ENCODE data around the gene ANGPTL4.

ANGPTL4 gene

DNA sequence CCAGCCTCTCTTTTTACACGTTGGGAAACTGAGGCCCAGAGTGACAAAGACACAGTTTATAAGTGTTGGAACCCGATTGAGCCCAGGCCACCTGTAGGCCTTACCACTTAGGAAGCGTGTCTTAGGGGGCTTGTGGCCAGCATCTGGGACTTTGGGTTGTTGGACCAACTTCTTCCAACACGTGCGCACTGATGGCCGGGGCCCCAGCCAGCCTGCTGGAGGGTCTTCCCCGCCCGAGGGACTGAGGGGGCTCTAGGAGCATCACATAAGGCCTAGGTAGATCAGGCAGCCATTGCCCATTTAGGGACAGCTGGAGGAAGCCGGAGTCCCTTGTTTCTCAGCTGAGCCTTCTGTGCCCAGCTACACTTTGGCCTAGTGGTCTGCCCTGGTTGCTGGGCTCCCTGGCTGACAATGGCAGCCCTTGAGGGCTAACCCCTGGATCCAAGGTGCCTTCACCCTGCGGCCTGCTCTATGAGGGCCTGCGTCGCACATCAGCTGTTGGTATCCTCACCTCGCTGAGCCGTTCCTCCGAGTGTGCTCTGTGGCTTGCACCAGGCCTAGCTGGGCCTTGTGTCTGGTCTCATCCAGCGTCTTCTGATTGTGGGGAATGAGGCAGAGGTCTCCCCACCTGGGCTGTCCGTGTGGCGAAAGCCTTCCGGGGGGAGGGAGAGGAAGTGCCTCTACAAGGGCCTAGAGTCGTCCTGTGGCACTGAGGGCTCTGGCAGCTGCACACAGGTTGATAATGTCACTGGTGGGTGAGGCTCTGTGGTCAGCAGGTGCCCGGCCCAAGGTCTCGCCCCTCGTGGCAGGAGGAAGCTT, 27.5 kb downstream of the ANGPTL4 start:
- no peaks in the 10 kb centered on the region for H3K27me3 ChIP-seq (ENCODE audit: insufficient read depth, poor library complexity, severe bottlenecking)
- TF ChIP-seq REST (IDR thresholded peaks at IDR 0.05; ENCODE audit: insufficient replicate concordance, low read depth) (no peak), POLR2AphosphoS5 (IDR thresholded peaks at IDR 0.05; ENCODE audit: low read depth) (no peak), GABPA (IDR thresholded peaks at IDR 0.05; ENCODE audit: low read depth) (no peak), SPI1 (IDR thresholded peaks at IDR 0.05; ENCODE audit: borderline replicate concordance, low read depth) (peak; percentile 85)
- TF ChIP-seq, protein P1, sequence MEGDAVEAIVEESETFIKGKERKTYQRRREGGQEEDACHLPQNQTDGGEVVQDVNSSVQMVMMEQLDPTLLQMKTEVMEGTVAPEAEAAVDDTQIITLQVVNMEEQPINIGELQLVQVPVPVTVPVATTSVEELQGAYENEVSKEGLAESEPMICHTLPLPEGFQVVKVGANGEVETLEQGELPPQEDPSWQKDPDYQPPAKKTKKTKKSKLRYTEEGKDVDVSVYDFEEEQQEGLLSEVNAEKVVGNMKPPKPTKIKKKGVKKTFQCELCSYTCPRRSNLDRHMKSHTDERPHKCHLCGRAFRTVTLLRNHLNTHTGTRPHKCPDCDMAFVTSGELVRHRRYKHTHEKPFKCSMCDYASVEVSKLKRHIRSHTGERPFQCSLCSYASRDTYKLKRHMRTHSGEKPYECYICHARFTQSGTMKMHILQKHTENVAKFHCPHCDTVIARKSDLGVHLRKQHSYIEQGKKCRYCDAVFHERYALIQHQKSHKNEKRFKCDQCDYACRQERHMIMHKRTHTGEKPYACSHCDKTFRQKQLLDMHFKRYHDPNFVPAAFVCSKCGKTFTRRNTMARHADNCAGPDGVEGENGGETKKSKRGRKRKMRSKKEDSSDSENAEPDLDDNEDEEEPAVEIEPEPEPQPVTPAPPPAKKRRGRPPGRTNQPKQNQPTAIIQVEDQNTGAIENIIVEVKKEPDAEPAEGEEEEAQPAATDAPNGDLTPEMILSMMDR (IDR thresholded peaks at IDR 0.05; ENCODE audit: insufficient read depth, low read length): no peak
- DNase-seq (ENCODE audit: low read depth in 1 of 2, low spot score in 1 of 2): peak in 1 of 2 experiments; percentile 66
- peak overlapping the region; percentile 1 for H3K27ac ChIP-seq (replicated peaks)
- no peak overlapping the region for H3K4me3 ChIP-seq (replicated peaks; ENCODE audit: insufficient read depth, low read length)

DNA sequence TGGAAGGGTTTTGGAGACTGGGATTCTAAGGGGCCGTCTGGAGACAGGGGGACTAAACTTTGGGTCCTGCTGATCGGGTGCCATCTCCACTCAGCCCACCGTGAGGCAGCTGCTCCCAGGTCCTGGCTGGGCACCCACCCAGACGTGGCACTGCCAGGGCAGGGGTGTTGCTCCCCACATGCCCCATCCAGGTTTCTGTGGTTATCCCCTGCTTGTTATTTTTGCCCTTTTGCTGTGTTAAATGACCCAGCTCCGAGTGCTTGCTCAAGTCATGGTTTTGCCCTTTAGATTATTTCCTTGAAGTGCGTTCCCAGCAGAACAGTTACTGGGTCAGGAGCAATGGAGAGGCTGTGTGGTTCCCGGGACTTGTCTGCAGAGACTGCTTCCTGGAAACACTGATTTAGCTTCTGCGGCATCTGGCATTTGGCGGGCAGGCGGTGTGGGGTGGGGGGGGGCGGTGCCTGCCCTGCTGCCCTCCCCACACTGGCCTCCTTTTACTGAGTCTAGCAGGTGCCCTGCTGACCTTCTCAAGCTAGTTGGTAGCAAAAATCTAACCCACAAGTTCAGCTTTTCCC, 28.1 kb downstream of the ANGPTL4 start:
- Histone ChIP-seq H3K27me3 (ENCODE audit: insufficient read depth, poor library complexity, severe bottlenecking) (no peaks in the 10 kb centered on the region), H3K27ac (replicated peaks) (no peak overlapping the region), H3K4me3 (replicated peaks; ENCODE audit: insufficient read depth, low read length) (no peak overlapping the region)
- TF ChIP-seq GABPA (IDR thresholded peaks at IDR 0.05; ENCODE audit: low read depth) (no peak), REST (IDR thresholded peaks at IDR 0.05; ENCODE audit: insufficient replicate concordance, low read depth) (no peak), SPI1 (IDR thresholded peaks at IDR 0.05; ENCODE audit: borderline replicate concordance, low read depth) (no peak), POLR2AphosphoS5 (IDR thresholded peaks at IDR 0.05; ENCODE audit: low read depth) (no peak)
- TF ChIP-seq, protein P1 (IDR thresholded peaks at IDR 0.05; ENCODE audit: insufficient read depth, low read length): no peak
- DNase-seq (ENCODE audit: low read depth in 1 of 2, low spot score in 1 of 2): no peak

DNA sequence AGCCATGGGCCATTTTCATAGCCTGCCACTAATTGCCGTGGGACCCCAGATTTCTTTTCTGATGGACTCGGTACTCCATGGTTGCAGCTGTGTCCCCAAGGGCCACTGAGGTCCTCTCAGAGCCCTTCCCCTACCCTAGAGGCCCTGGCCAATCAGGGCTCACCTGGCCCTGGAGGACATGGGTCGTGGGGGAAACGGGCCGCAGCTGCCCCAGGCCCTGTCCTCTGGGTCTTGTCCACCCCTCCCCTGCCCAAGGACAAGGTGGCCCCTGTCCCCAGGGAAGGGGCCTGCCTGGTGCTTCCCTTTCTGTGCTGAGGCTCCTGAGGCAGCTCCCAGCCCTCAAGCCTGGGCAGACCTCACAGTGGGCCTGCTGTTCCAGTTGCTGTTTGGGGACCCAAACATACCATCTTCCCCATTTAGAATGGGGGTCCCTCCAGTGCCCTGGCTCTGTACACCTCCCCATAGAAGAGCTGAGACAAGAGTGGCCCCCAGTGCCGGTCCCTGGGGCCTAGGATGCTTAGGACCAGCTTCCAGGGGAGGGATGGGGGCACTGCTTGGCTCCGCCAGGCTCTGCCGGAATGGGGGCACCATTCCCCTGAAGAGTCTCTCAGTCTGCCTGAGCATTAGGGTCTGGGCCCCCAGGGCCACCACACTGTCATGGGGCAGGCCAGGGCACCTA, 29.4 kb downstream of the ANGPTL4 start:
- no peak overlapping the region for H3K4me3 ChIP-seq (replicated peaks; ENCODE audit: insufficient read depth, low read length)
- H3K27ac ChIP-seq (replicated peaks): no peak overlapping the region
- H3K27me3 ChIP-seq (ENCODE audit: insufficient read depth, poor library complexity, severe bottlenecking): no peaks in the 10 kb centered on the region
- no peak for DNase-seq (ENCODE audit: low read depth in 1 of 2, low spot score in 1 of 2)
- no peak for TF ChIP-seq REST (IDR thresholded peaks at IDR 0.05; ENCODE audit: insufficient replicate concordance, low read depth)
- TF ChIP-seq POLR2AphosphoS5 (IDR thresholded peaks at IDR 0.05; ENCODE audit: low read depth): no peak
- TF ChIP-seq GABPA (IDR thresholded peaks at IDR 0.05; ENCODE audit: low read depth): no peak
- TF ChIP-seq, protein P1 (IDR thresholded peaks at IDR 0.05; ENCODE audit: insufficient read depth, low read length): no peak
- no peak for TF ChIP-seq SPI1 (IDR thresholded peaks at IDR 0.05; ENCODE audit: borderline replicate concordance, low read depth)
